GM19463 (cell line): Measurements from ENCODE around the gene BLNK.

ENCODE experiments used
- ATAC-seq: cut with Tn5 transposase; IDR thresholded peaks from one replicate; pipeline ENCODE4 v1.9.1; 2021; ENCODE audit warnings: mild to moderate bottlenecking, moderate library complexity; ENCODE audit not compliant: unreplicated experiment

The BLNK gene

DNA sequence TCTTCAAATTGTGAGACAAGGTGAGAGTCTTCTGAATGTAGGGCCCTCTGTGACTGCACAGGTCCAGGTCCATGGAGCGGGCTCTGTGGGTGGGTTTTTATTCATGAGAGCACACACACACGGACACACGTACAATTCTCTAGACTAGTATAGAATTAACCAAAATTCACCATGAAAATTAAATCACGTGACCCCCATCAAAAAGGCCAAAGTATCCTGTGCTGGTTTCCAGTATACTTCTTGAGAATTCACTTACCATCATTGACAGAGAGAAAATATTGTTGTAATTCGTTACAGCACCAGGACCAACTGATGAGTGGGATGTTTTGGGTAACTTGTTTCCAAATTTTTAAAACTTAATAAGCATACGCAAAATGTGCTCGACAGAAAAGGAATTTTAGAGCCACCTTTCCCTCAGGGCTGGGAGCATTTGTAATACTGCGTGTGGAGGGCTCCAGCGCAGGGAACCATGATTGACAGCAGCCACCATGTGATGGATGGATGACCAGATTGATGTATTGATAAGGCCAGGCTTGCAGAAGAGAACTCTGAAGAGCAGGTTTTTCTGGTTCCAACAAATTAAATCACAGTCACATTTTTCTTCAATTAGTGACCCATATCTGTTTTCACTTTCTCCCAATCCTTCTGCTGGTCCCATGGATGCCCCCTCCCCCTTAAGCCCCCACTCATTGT, 18.0 kb upstream of the BLNK start:
- ATAC-seq = no peak

DNA sequence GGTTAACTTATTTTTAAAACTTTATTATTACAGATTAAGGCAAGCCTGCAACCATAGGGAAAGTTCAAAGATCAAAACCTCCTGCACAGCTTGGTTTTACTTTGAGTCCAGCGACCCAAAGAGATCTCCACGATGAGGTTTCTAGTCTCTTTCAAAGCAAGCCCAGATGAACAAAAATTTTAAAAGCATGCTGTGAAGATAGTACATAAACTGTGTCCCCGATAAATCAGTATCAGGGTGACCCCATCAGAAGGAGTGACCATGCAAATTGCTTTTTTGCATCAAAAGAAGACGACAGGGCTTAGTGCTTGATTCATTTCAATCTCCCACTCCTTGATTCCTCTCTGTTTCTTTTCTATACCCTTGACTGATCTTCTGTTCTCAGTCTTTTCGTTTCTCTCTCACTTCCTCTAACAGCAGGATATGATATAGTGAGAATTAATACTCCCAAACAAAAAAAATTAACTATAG, 16.8 kb upstream of the BLNK start:
- ATAC-seq = peak; percentile 47

DNA sequence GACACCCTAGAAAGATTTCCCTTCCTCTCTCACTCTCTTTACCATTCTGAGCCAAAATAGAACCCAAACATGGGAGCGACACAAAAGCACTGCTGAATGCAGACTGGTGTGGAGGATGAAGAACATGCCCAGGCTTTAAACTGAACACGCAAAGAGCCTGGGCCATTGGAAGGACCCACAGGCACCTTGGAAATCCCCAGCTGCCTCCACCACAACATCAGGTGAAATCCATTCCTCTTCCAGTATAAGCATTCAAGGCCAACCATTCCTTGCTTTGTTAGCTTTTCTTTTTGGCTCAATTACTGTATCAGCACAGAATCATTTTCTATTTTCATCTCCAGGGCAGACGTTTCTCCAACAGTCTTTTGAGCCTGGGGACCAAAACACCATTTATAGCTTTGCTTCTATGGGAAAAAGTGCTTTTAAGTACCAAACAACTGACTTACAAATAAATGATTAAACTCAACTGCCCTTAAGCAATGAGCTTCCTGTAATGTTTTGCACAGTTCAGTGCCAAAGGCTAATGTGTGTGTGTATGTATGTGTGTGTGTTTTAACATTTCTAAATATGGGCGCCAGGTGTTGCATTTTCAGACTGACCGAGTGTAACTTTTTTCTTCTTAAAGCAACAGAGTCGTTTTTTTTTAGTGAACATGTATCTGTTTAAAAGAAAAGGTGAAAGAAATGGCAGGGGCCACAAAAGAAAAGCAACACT, 16.2 kb upstream of the BLNK start:
- ATAC-seq = peak; percentile 56

DNA sequence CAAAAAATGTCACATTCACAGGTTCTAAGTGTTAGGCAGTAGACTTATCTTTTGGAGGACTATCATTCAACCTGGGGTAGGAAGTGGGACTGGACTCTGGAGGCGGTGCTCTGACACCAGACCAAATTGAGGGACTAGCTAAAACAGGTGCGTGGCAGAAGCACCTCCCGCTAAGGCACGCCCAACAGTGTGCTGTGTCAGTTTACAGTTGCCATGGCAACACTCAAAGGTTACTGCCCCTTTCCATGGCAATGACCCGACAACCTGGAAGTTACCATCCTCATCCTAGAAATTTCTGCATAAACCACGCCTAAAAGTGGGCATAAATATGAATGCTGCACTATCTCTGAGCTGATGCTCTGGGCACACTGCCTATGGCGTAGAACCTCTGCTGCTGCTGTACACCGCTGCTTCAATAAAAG, 14.0 kb upstream of the BLNK start:
- no peak for ATAC-seq

DNA sequence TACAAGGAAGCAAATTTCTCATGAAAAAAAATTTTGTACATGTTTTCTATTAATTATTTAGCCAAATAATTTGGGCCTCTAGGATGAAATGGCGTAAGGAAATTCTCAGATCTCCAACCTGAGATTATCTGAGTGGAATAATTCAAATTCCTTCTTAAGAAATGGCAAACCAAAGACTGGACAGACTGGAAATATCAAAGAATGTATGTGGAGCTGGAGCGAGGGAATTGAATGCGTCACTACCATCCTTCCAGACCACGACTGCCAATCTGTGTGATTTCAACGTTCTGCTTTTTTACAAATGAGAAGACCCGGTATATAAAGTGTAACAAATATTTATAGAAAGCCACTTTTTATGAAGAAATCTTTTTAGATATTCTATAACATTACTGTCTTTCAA, 12.4 kb upstream of the BLNK start:
- ATAC-seq = no peak

DNA sequence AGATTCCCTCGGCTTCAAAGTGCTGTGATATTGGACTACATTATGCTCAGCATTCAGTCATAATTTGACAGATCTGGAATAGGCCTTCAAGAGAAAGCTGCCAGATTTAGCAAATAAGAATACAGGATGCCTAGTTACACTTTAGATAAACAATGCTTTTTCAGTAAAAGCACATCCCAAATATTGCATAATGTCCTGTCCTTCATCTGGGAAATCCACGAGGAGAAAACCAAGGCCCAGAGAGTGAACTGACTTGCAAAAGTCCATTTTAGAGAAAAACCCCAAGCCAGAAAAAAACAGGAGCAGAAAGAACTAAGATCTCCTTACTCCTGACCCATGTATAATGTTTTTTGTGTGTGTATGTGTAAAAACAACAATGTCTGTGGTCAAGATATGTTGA, 12.0 kb upstream of the BLNK start:
- no peak for ATAC-seq

DNA sequence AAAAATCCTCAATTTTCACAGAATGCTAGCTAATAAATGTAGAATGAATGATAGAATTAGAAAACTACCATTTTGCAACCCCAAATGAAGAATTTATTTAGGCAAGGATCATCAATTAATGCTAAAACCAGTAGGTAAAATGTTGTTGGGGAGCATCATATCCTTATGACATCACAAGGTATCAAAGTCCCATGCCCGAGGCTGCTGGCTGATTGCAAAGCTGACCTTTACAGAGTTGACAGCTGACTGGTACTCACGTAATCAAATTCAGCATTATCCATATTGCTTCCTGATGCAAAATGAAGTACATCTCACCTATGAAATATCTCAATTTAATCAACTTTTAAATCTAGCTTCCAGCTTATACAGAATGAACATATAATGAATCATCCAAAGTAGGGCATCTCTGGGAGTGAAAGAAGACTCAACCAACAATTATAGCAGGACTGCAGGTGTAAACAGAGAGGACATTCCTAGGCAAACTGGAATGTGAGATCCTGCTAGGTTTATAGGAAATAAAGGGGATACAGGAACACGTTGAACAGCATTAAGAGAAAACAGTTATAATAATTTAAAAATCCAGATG, 10.2 kb upstream of the BLNK start:
- no peak for ATAC-seq

DNA sequence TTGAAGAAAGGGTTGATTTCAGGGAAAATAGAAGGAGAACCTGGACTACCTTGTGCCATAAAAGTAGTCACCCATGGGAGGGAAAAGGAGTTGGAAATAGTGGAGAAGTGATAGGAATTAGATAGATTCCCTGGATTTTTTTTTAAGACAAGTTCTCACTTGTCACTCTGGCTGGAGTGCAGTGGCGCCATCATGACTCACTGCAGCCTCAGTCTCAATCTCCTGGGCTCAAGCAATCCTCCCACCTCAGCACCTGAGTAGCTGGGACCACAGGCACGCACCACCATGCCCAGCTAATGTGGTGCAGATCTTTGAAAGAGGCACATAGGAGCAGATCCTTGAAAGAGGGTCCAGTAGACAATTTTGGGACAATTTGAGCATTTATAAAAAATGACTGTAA, 9.5 kb upstream of the BLNK start:
- no peak for ATAC-seq

DNA sequence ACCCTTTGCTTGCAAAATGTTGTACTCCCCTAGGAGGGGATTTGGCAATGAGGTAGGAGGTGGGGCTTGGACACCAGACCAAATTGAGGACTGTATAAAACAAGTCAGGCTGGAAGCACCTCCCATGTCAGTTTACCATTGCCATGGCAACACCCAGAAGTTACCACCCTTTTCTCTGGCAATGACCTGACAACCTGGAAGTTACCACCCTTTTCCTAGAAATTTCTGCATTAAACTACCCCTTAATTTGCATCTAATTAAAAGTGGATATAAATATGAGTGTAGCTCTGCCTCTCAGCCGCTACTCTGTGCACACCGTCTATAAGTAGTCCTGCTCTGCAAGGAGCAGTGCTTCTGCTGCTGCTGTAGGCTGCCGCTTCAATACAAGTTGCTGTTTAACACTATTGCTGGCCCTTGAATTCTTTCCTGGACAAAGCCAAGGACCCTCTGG, 7.8 kb upstream of the BLNK start:
- no peak for ATAC-seq

DNA sequence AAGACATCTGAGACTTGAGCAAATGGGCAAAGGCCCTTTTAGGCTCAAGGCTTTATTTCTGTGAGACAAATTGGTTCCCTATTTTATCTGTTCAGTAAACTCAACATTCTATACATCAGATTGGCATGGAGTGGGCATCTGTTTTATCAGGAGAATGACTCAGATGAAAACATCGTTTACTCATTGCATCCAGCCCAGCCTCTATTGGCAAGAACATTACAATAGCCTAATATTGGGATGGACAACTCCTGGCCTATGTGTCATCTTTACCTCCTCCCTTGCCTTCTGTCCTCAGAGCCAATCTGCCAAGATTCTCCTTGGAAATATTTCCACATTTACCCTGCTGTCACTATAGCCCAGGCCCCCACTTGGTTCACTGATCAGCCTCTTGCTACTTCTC, 5.5 kb upstream of the BLNK start:
- ATAC-seq = no peak

DNA sequence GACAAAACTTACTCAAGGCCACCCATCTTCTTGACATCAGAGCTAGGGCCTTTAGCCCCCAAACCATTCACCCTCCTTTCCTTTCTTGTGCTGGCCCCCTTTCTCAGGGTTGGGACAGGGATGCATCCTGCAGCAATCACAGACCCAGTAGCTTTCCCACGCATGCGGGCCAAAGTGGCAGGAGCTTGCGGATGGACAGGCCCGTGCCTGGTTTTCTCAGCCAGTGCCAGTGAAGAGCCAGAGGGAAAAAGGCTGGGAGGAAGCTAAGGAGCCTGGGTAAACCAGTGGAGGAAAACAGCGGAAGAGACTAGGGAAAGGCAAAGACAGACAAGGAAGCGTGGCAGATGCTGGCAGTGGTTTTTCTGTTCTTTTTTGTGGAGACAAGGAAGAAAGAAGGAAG, 5.1 kb upstream of the BLNK start:
- ATAC-seq = no peak

DNA sequence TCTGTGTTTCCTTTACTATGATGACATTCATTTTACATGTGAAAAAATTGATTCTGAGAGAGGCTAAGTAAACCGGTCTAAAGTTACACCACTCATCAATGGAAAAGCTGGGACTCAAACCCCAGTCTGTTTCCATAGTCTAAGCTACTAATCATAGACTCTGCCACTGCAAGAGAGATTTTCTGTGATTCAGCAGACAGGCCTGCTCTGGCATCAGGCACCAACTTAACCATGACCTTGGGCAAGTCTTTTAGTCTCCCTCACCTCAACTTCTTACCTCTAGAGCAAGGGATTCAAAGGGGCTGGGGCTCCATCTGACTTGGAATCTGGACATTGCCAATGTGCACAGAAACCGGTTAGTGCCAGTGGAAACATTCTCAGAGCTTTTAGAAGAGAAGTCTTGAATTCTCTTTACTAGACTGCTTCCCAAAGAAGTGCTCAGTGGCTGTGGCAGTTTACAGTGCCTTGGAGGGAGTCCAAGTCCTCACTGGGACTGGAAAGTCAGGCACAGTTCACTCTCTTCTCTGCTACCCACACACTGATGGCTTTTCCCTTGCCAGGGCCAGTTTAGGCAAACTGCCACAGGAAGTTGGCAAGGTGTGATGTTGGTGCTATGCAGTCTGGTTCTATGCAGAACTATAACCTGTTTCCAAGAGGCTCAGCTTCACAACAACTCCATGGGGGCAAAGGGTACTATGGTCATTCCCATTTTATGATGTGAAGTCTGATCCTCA, 4.5 kb upstream of the BLNK start:
- no peak for ATAC-seq

DNA sequence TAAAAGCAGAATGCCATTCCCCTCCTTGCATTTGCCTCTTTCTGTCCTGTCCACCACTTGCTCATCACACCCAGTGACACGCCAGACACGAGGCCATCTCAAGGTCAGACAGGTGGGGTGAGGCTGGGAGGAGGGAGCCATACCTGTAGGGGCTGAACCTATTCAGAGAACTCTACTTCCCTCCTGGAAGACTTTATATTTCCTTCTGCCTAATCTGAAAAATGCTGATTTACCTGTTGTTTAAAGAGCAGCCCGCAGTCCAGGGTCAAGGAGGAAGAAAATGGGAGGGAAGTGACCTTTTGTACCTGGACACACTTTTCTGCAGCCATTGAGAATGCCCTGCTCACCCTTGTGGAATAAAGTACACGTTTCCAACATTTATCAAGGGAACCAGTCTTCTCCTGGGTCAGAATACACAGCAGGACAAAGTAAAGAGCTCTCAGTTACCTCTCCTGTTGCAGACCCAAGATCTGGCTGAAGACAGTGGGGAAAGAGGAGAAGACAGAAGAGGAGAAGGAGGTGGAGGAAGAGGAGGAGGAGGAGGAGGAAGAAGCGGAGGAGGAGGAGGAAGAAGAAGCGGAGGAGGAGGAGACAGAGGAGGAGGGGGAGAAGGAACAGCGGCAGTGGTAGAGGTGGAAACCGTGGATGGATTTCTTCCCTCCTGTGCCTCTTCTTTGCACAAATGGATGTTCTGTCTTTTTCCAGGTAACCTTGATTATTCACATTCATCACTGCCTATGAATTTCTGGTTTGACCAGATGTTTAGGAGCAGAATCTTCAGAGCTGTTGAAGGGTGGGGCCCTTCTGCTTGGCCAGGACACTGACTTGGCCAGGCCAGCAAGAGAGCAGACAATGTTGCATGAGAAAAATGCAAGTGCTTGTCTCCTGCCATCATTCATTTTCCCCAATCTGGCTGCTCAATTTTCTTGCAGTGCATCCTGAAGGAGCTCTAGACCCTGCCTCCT, 1.2 kb upstream of the BLNK start:
- ATAC-seq = peak; percentile 1

DNA sequence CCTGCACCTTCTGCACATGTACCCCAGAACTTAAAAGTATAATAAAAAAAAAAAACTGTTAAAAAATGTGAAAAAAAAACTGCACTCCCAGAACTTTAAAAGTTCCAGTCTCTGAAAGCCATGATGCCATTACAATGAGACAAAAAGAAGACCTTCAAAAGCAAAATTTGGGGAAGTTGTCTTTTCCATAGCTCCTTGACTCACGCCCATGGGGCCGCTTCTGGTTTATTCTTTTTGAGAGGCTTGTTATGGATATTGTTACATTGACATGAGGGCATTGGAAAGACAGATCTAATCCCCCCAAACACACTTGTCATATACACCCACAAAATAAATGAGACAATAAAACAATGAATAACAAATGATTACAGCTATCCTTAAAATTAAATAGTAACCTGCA, 798 bp downstream of the BLNK start:
- no peak for ATAC-seq

DNA sequence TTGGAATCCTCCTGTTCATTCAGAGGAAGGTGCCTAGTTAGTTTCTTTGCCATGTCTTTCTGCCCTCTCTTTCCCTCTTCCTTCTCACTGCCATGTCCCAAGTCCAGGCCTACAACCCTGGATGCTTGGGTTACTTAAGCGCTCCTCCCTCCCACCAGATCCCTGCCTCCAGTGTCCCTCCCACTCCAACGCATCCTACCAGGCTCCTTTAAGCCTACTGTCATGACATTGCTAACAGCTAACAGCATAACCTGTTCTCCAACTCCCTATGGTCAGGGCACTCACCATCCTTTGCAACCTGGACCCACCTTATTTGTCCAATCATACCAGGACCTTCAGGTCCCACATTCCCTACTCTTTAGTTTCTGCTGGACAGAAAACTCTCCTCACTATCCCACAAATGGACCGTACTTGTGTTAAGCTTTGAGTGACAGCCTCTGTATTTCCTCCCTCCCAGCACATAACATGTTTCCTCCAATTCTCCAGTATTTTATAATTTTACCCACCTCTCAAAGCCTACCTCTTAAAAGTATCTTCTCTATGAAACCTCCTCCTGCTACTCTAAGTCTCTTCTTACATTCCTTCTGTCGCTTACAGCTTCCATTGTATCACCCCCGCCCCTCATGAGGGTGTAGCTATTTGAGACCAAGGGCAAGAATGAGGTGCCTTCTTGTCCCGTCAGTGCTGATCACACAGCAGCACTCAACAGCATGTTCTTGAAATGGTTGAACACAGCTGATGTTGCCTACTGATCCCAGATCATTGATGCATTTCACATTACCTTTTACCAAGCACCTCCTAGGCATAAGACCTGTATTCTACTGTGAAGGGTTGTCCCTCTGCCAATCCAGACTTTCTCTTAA, 1.7 kb downstream of the BLNK start:
- ATAC-seq = no peak

DNA sequence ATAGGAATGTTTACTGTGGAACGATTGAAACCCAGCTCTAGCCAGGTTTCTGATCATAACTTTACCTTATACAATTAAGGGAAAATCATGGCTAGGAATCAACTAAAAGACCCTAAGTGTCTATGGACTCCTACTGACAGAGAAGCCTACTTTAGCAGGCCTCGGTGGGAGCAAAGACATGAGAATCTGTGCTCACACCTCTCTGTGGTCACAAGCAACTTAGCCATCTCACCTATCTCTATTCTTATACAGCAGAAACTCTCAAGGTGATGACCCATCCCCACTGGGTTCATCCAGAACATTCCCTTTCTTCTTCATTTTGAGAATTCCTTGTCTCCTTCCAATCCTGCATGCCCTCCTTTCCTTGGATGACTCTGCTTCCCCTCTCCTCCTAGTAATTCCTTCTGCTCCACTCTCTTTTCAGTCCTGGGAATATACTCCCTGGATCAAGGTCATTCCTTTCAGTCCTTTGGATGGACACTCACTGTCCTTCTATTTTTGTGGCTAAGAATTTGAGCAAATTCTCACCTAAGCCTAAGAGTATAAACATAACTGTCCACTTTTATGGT, 2.9 kb downstream of the BLNK start:
- ATAC-seq = no peak

DNA sequence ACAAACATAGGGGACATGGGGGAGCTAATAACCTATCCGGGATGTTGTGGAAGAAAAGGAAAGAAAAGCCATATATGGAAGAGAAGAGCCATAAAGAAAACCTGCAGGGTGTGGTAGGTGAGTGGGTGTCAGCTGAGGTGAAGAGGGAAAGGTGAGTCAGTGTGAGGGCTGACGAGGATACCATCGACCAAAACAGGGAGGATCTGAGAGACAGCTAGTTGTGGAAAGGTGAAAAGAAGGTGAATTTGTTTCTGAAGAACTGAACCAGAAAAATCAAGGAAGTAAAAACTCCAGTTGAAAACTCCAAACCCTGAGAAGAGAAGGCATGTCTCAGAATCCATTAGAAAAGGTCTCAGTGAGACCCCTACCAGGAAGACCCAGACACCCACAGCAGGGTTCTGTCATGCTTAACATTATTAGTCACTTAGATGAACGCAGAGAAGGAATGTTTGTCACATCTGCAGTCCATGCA, 4.1 kb downstream of the BLNK start:
- no peak for ATAC-seq

DNA sequence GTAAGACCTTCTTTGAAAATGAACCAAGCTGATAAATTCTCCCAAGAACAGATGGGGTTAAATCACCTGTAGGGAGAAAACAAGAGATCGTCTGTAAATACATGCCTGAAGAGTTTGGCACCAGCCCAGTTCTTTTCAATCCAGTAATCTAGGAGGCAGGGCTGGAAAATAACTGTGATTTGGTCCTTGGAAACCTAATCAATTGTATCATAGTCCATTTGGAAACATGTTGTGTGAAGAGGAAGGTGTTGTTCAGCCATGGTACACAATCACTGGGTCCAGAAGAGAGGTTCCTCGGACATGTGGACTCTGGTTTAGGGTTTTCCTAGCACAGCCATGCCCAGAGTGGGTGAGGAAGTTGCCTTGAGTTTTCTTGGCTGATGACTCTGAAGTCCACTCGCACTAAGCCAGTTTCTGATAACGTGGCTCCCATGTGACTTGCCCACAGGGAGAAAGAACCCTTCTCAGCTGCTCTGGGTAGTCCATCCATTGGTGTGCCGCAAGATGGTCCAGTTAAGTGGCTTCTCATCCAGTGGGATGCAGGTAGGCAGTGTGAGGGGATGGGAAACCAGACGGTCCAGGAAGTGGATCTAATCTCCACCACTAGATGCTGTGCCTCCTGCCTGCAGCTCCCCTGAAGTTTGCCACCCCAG, 5.1 kb downstream of the BLNK start:
- ATAC-seq = no peak
